Limb (tissue), 2 donors: ENCODE data around the gene PILRA.
"Not testable (repeated sequence)": the region's sequence is repeated elsewhere in the genome, so short reads cannot be mapped to it uniquely, and the experiment has no call there.

ENCODE experiments used
- DNase-seq, 2 donors: peaks; one replicate each; pipeline ENCODE4 v3.0.0-alpha.2; 2016; ENCODE audit errors: extremely low spot score in 2 of 2

PILRA gene

DNA sequence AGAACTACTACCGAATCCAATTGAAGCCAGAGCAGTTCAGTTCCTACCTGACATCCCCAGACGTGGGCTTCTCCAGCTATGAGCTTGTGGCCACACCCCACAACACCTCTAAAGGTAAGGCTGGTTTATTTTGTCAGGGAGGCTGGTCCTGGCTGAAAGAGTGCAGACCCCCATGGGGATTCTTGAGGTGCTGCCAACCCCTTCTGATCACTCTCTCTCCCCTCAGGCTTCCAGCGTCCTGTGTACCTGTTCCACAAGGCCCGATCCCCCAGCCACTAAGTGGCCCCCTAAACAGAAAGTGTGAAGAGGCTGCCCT is 59.9 kb downstream of the PILRA start:
- DNase-seq, result no peak

DNA sequence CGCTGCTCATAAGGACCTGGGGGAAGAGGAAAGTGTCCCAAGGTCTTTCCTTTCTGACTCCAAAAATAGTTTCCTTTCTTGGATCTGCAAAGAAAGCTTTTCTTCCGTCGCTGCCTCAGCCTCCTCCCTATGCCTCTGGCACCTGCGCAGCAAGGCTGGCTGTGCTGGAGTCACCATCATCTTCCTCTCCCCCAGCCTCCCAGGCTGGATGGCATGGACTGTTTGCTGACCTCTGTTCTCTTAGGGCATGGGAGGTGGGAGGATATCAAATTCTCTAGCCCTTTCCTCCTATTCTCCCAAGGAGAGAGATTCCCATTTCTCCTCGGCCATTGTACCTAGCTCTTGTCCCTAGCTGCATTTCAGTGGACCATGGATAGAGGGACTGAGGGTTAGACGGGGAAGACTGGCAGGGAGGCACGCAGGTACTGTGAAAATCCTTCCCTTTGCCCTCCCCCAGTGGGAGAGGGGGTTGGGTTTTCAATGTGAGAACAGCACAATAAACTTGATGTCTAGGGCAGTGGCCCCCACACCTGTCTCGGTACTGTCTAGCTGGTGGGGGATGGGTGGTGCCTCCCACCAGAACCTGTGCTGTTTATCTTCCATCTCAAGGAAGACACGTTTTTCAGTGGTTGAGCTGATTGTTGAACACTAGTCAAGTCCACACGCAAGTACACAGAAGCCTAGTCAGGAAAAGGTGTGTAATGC is 60.5 kb downstream of the PILRA start:
- no peak for DNase-seq

DNA sequence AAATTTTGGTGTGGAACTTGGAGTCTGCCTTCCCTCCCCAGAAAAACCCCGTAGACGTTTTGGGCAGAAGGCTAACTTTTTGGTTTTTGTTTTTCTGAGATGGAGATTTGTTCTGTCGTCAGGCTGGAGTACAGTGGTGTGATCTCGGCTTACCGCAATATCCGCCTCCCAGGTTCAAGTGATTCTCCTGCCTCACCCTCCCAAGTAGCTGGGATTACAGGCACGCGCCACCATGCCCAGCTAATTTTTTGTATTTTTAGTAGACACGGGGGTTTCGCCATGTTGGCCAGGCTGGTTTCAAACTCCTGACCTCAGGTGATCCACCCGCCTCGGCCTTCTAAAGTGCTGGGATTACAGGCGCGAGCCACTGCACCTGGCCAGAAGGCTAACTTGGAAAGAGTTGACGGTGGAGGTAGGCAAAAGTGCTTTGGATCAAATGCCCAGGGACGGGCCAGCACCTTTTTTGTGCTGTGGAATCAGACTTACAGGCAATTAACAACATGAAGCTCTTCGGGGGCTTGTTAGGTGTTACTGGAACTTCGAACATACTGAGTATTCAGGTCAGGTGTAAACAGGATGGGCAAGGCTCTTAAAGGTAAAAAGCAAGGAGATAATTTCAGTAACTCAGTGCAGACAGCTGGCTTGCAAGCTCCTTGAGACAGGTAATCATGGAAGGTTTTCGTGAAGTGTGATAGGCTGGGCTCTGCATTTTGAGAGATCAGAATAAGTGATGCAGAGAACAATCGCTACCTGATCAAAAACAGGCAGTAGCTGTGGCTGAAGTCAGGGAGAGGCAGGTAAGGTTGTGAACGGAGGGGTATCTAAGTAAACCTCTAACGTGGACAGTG is 61.2 kb downstream of the PILRA start:
- DNase-seq, result no peak

DNA sequence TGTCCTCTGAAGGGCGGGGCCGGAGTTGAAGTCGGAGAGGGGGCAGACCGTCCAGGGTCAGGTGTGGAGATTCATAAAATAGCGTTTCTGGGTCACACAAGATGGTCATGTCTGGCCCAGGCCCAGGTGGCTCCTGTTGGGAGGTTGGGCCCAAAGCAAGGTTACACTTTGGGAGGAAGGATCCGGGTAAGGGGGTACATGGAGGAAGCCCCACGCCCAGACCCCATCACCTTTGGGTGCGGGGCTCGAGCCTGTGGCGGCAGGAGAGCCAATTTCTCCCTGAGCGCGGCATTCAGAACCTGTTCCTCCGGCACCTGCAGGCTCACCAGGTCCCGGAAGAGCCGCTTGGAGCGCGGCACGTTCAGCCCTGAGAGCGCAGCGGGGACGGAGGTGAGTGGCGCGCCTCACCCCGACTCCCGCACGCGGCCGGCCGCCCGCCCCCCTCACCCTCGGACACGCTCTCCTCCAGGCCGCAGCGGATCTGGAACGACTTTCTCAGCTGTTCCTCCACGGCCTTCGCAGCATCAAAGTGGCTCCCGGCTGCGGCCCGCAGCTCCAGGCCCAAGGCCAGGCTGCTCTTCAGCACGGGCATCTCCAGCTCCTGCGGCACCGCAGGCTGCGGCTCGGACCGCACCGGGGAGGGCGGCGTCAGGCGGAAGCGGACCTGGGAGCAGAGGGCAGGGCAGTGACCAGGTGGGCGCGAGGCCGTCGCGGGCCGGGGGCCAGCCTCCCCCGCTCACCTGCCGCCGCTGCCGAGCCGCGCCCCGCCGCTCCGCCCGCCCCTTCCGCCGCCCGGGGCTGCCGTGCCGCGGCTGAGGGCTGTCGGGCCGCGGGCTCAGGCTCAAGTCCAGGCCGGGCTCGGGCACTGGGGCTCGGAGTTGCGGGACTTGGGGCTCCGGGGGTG is 62.4 kb downstream of the PILRA start:
- peak in 1 of 2 donors; percentile 62 for DNase-seq

DNA sequence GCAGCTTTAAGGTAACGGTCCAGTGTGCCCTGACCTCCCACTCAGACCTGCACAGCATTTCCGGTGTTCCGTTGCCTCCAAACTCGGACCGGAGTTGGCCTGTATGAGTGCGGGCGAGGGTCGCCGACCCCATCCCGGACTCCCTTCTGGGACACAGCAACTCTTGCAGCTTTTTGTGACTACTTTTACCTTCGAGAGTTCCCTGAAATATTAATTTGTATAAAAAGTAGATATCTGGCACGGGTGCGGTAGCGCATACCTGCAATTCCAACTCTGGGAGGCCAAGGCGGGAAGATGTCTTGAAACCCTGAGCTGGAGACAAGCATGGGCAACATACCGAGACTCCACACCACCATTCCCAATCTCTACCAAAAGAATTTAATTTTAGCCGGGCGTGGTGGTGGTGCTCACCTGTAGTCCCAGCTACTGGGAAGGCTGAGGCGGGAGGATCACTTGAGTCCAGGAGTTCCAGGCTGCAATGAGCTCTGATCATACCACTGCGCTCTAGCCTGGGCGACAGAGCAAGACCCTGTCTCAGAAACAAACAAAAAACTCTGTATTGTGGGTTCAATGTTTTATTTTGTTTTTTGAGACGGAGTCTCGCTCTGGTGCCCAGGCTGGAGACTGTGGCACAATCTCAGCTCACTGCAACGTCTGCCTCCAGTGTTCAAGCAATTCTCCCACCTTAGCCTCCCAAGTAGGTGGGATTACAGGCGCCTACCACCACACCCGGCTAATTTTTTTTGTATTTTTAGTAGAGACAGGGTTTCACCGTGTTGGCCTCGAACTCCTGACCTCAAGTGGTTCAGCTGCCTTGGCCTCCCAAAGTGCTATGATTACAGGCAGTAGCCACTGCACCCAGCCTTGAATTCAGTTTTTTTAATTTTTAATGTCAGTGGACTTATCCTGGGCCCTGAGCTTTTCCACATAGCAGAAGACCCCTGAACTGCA is 64.1 kb downstream of the PILRA start:
- DNase-seq, result no peak

DNA sequence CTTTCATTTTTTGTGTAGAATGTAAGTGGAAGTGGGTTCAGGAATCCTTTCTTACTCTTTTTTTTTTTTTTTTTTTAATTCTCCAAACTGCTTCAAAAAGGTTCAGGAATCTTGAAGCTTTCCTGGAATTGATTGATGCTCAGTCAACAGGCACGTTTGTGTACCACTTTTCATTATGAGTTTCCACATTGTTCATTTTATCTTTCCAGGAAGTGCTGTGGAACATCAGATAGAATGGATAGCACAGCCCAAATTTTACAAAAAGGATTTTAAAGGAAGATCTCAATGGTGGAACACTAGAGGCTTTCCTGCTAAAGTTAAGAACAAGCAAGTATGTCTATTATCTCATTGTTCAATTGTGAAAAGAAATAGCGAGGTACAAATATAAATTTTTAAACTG is 64.9 kb downstream of the PILRA start:
- DNase-seq, result no peak

DNA sequence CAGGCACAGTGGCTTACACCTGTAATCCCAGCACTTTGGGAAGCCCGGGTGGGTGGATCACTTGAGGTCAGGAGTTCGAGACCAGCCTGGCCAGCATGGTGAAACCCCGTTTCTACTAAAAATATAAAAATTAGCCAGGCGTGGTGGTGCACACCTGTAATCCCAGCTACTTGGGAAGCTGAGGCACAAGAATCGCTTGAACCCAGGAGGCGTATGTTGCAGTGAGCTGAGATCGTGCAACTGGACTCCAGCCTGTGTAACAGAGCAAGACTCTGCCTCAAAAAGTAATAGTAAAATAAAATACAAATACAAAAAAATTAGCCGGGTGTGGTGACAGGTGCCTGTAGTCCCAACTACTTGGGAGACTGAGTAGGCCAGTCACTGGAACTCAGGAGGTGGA is 65.4 kb downstream of the PILRA start:
- not testable (repeated sequence) for DNase-seq

DNA sequence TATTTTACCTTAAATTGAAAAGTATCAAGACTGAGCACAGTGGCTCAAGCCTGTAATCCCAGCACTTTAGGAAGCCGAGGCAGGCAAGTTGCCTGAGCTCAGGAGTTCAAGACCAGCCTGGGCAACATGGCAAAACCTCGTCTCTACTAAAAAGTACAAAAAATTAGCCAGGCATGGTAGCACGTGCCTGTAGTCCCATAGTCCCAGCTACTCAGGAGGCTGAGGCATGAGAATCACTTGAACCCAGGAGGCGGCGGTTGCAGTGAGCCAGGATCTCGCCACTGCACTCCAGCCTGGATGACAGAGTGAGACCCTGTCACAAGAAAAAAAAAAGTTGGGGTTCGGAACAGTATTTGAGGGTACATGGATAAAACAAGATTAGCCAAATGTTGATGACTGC is 66.0 kb downstream of the PILRA start:
- not testable (repeated sequence) for DNase-seq

DNA sequence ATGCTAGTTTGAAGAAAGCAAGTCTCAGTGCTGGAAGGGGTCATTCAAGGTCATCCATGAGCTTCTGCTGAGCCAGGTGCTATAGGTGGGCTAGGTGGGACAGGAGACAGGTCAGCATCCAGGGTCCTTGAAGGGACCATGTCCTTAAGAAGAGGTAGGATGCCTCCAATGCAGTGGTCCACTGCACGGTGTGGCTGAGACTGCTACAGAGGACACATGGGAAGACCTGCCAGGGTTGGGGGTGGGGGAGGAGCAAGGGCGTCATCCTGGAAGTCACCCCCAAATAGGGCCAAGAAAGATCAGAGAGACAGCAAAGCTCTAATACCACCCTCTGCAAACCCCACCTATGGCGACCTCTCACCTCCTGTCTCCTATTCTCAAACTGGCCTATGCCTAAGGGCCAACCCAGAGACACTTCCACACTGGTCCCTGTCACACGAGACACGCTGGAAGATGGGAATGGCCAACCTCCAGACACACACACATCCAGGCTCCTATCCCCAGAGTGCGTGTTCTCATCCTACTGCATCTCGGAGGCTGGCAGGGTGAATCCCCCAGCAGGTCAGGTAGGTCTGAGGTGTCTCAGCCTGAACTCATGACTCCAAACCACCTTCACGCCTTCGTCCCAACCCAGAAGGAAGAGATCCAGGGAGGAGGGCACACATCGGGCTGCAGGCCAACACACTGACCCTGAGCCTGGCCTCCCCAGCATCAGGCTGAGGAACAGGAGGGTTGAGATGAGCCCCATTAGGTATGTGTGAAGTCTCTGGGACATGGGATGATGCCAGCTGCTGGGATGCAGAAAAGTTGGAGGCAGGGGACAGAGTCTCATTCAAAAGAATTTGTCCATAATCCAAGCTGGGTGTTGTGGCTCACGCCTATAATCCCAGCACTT is 68.6 kb downstream of the PILRA start:
- no peak for DNase-seq

DNA sequence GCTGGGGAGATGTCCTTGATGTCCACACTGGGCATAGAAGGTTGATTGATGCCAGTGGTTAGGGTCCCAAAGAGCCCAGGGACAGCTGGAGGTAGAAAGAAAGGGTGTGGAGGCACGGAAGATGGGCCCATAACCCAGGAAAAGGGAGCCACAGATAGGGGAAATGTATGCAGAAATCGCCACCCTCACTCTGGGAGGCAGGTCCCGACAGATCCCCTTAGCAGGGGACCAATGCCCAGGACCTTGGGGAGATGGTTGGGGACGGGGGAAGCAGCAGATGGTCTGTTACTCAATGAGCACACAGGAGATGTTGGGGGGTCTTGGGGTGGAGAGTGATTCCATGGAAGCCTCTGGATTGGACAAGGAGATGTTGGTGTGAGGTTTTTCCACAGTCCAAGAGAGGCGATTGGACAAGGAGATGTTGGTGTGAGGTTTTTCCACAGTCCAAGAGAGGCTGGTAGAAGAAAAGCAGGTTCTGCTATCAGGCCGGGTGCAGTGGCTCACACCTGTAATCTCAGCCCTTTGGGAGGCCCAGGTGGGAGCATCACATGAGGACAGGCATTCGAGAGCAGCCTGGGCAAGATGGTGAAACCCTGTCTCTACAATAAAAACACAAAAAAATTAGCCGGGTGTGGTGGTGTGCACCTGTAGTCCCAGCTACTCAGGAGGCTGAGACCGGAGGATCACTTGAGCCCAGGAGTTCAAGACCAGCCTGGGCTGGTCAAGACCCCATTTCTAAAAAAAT is 70.0 kb downstream of the PILRA start:
- DNase-seq, result no peak

DNA sequence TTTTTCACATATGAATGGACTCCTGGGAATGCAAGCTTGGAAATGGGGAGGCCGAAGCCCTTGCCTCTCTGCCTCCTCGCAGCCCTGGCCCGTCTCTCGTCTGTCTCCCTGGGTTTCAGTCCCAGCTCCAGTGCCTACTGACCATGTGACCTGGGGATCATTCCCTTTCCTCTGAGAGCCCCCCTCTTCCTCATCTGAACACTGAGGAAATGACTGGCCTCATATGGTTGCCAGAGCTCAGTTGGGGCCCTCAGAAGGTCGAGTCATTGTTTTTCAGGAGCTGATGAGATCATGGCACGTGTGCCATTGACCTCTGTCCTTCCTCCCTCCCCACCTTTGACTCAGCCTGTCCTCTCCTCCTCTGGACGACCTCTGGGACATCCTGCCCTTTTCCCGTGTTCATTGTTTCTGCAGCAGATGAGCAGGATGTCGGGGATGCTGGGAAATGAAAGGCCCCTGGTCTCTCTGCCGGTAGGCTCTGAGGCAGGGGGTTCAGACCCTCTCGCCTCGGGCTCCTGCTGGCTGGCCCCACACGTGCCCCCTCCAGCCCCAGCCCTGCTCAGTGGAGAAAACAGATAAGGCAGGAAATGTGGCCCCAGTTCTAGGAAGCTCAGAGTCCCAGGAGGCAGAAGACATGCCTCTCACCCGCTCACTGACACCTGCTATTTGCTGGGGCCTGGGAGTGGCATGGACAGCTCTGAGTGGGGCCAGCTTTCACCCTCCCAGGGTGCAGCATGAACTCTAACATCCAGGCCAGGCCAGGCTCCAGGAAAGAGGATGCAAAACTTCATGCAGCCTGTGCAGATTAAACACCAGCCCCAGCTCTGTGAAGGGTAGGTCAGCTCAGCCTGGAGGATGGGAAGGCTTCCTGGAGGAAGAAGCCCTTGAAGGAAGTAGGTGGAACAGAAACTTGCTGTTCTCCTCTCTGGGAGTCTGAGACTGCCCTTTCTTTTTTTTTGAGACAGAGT is 71.3 kb downstream of the PILRA start:
- no peak for DNase-seq

DNA sequence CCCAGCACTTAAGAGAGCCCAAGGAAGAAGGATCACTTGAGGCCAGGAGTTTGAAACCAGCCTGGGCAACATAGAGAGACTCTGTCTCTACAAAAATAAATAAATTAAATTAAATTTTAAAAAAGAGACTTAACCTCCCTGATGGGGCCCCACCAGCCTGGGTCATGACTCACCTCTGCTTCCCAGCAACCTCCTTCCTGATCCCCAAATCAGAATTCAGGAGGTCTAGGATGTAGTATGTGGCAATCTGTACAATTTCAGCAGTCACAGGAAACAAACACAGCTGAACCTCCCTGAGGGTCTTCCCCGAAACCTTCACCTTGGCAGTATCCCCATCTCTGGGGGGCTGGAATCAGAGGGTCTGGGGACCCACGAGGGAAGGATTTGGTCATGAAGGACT is 72.8 kb downstream of the PILRA start:
- DNase-seq, result no peak

DNA sequence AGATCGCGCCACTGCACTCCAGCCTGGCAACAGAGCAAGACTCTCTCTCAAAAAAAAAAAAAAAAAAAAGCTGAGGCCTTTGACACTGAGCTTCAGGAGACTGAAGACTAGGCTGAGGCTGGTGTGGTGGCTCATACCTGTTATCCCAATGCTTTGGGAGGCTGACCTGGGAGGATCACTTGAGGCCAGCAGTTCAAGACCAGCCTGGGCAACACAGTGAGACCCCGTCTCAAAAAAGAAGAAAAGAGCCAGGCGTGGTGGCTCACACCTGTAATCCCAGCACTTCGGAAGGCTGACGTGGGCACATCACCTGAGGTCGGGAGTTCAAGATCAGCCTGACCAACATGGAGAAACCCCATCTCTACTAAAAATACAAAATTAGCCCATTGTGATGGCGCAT is 74.1 kb downstream of the PILRA start:
- not testable (repeated sequence) for DNase-seq

DNA sequence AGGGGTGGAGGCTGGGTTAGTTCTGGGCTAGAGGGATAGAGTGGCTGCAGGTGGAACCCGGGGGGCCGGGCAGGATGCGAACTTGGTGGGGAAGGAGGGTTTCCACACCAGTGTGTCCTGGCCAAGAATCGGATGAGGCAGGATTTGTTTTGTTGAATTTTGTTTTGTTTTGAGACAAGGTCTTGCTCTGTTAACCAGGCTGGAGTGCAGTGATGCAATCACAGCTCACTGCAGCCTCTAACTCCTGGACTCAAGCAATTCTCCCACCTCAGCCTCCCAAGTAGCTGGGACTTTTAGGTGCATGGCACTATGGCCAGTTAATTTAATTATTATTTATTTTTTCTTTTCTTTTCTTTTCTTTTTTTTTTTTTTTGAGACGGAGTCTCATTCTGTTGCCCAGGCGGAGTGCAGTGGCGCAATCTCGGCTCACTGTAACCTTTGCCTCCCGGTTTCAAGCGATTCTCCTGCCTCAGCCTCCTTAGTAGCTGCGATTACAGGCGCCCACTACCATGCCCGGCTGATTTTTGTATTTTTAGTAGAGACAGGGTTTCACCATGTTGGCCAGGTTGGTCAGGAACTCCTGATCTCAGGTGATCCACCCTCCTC is 76.0 kb downstream of the PILRA start:
- no peak for DNase-seq
